ENCODE data around the gene GRP. TPM values are rescaled to one million over a fixed set of nuclear protein-coding genes. Genes with fewer than 3 reads are reported as not detected.

The GRP gene
- total RNA-seq (2022; extraction: Qiagen RNA extraction): not detected in 5 replicates

GRCh38 chr18:59219672-59220163 lies at the start of gene GRP:
Gene GRP, plus strand, starts transcription at chr18:59220158. Its CDS starts 108 bp downstream, at chr18:59220266.

GRCh38 chr18:59272891-59273758 lies 53.2 kb downstream of the GRP start, which contains the start of gene RAX:
Gene RAX, minus strand, starts transcription at chr18:59273454. Its CDS starts 248 bp downstream, at chr18:59273206.

Other genes with a start within 250 kb of the GRP start
- gene SEC11C, start 80.3 kb upstream of the GRP start, total RNA-seq (2022; extraction: Qiagen RNA extraction): 51.7 to 64.5 TPM (median 56.4 TPM) in 5 replicates
- gene RAX, start 53.3 kb downstream of the GRP start, total RNA-seq (2022; extraction: Qiagen RNA extraction): 0.01 TPM in 1 of 5 replicates, not detected in the others
- gene CPLX4, start 98.5 kb downstream of the GRP start, total RNA-seq (2022; extraction: Qiagen RNA extraction): not detected in 5 replicates
- gene LMAN1, start 139.1 kb downstream of the GRP start, total RNA-seq (2022; extraction: Qiagen RNA extraction): 24.6 to 46.3 TPM (median 29.2 TPM) in 5 replicates

Data from A549 treated with AZD2906 at 1 μM for 4 hours (cell line).